Muscle of arm (tissue), 12 donors: ENCODE results near the gene VSIG10. TPM values are rescaled to one million over a fixed set of nuclear protein-coding genes. Genes with fewer than 3 reads are reported as not detected.
A peak's percentile ranks its signal among the peaks of the same experiment; 100 is the strongest.
"Not testable (repeated sequence)": the region's sequence is repeated elsewhere in the genome, so short reads cannot be mapped to it uniquely, and the experiment has no call there.

Experiments
- DNase-seq: peaks from one replicate; pipeline ENCODE4 v3.0.0-alpha.2; 2013
- polyA plus RNA-seq, 12 donors: library from polyadenylated mRNA; unstranded; fragments of 120-200 nt; gene quantifications; one replicate each; pipeline ENCODE4 v1.2.1, GENCODE V29; 2013; ENCODE audit not compliant: insufficient read length in 12 of 12

Gene VSIG10
- polyA plus RNA-seq, 12 donors, result 8.8 to 28.3 (median 10.4) TPM; not detected in 1

DNA sequence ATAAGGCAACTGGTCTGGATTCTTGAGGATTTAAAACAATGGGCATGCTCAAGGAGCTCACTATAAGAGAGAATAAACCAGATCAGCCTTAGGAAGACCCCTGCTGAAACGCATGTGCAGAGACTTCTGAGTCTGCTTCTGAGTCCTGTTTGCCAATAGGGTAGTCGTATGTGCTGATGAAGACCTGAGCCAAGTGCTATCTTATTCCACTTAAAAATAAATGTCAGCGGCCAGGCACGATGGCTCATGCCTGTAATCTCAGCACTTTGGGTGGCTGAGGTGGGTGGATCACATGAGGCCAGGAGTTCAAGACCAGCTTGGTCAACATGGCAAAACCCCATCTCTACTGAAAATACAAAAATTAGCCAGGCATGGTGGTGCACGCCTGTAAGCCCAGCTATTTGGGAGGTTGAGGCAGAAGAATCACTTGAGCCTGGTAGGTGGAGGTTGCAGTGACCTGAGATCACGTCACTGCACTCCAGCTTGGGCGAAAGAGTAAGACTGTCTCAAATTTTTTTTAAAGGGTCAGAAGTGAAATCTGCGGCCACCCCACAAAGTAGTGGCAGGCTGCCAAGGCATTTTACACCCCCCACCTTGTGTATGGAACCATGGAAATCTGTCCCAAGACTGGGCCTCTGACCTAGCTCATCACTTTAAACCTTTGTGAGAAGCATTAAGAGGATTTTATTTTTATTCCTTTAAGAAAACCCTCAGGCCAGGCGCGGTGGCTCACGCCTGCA lies 67.0 kb downstream of the VSIG10 start:
- DNase-seq, result no peak

GRCh38 chr12:118035190-118036041 lies 68.4 kb downstream of the VSIG10 start:
- DNase-seq, result no peak

GRCh38 chr12:118034429-118035189 lies 69.2 kb downstream of the VSIG10 start:
- no peak for DNase-seq

- no peak for DNase-seq
Observed at GRCh38 chr12:118033902-118034301, 69.9 kb downstream of the VSIG10 start.

DNA sequence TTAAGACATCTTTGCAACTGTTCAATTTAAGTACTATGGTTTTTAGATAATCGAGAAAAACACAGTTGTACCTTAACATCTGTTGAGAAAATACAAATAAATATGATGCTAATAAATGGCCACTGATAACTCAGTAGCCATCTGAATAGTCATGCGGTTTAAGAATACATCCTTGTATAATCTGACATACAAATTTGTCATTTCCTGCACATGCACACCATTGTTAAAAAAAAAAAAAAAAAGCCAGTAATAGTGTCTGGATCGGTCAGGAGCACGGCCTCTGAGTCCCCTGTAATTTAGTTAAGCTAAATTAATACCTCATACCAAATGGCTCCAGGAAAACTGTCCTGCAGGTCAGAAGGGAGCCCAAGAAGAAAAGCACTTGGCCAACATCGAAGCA lies 70.5 kb downstream of the VSIG10 start:
- no peak for DNase-seq

- DNase-seq, result no peak
Observed at GRCh38 chr12:118032188-118032587, 71.6 kb downstream of the VSIG10 start.

- DNase-seq, result no peak
Observed at GRCh38 chr12:118029166-118029565, 74.6 kb downstream of the VSIG10 start.

DNA sequence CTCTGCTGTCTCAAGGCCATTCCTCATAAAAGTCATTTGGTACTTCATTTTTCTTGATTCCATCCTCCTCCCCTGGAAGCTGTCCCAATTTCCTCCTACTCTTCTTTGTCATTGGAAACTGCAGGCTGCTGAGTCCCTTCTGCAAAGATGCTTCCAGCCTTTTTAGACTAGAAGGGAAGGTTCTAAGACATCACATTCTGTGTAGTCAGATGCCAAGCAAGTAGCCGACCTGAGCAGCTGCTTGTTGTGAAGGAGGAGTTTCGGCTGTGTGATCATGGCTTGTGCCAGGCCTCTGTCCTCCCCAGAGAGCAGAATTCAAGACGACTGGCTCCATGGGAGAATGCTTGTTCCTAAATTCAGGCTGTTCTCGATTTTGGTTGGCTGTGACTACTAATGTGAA lies 78.6 kb downstream of the VSIG10 start:
- no peak for DNase-seq

DNA sequence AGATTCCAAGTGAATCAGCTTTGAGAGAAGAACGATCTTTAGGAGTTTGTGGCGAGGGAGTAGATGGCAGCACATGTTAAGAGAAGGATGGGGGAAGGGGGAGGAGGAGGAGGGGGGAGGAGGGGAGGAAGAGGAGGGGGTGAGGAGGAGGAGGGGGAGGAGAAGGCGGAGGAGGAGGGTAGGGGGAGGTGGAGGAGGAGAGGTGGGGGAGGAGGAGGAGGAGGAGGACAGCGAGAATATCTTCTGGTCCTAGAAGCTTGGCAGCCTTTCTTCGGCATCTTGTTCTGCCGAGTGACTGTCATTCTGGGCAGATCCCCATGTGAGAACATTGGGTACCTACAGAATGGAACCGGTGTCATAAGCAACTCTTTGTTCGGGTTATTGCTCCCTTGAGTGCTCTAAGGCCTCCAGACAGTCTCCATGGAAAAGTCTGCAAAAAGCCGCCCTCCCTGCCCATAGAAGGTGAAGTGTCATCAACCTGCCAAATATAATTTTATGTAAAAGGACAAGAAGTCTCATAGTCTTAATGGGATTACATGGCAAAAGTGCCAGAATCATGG lies 80.4 kb downstream of the VSIG10 start:
- DNase-seq, result no peak

GRCh38 chr12:118022728-118023109 lies 81.1 kb downstream of the VSIG10 start:
- DNase-seq, result no peak

- DNase-seq, result not testable (repeated sequence)
Observed at GRCh38 chr12:118022097-118022727, 81.6 kb downstream of the VSIG10 start.

DNA sequence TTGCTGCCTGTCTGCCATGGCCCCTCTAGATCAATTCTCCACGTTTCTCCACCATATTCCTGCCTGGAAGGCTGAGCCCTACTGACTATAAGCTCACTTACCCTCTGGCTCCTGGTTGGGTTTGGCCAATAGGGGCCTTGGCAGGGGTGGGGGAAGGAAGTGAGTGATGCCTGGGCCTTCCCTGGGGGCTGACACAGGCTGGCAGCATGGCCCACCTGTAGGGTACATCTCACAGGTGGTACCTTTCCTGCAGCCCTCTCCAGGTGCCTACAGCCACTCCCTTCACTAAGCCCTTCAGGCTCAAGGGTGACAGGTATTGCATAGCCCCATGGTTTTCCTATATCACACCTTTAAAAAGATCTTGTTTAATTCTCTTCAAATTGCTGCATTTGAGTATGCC lies 83.8 kb downstream of the VSIG10 start:
- no peak for DNase-seq

DNA sequence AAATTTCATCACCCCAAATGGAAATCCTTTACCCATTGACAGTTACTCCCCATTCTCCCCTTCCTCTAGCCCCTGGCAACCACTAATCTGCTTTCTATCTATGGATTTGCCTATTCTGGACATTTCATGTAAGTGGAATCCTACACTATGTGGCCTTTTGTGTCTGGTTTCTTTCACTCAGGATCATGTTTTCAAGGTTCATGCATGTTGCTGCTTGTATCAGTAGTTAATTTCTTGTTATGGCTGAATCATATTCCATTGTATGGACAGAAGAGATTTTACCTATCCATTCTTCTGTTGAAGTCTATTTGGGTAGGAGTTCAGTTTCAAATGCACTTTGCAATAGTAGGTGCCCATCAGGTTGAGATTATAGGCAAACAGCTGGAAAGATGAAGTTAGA lies 85.9 kb downstream of the VSIG10 start:
- no peak for DNase-seq

DNA sequence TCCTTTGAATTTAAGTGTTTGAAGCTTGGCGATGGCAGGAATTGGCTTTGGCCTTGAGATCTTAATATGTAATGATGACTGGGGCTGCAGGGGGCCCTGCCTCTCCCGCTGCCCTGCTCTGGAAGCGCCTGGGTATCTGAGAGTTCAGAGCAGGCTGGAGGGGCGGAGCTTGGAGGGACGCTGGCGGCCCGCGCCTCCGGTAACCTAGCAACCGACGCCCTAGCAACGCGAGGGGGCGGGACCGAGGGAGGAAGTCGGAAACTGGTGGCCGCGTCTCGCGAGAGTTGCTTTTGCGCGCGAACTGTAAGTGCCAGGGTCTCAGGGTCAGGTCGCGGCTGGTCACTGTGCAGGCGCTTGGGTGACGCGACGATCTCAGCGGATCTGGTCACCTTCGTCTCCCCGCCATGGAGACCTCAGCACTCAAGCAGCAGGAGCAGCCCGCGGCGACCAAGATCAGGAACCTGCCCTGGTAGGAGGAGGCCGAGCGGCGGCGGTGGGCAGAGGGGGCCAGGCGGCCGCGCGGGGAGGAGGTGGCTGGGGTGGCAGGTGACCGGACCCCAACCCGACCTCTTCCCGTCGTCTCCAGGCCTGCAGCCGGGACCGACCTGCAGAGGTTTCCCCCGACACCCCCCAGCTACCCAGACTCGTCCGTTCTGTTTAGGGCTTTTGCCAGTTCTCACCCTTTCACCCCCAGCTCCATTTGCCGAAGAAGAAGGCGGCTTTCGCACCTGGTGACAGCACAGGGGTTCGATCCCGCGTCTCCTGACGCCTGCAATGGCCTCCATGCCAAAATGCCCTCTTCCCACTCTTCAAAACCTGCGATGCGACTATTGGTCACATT lies 87.2 kb downstream of the VSIG10 start, which contains the start of gene RFC5:
RFC5 (plus strand) TSS at position 280 of the 841 bp plus-strand sequence; CDS start at position 405, 125 bp downstream.
- peak; percentile 96 for DNase-seq

DNA sequence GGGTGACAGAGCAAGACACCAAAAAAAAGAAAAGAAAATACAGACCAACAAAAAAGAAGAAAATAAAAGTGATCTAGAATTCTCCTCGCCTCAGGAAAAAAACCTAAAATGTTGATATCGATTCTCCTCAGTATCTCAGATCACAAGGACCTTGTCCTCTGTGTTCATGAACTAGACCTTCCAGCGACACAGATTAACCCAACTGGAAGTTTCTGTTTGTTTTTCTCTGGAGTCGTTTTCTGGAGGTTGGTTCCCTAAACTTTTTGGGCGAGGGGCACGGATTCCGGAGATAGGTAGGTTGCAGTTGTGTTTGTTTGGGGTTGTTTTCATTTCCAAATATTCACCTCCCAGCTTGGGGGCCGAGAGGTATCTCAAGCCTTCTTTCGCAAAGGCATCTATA lies 87.9 kb downstream of the VSIG10 start:
- no peak for DNase-seq

GRCh38 chr12:118015306-118015705 lies 88.5 kb downstream of the VSIG10 start:
- no peak for DNase-seq
